Endothelial cell of umbilical vein (primary cell): ENCODE results near the gene ENTR1. TPM values are rescaled to one million over a fixed set of nuclear protein-coding genes. Genes with fewer than 3 reads are reported as not detected.

Experiments
- BruUV-seq: library from RNA; stranded (reverse); fragments of 400-500 nt; replicated peaks from 2 replicates; lab custom pipeline; 2021; lab: Mats Ljungman, UMichigan
- CTCF ChIA-PET: fragments of 300-600, 350-600 bp; sonication (Branson Sonifier 250); formaldehyde crosslinking; loops from one replicate; lab custom pipeline; 2021; ENCODE audit warnings: antibody characterized with exemption, inconsistent platforms; lab: Charles Lee
- POLR2A ChIA-PET: fragments of 300-600, 350-600 bp; sonication (Branson Sonifier 250); formaldehyde crosslinking; loops from one replicate; lab custom pipeline; 2021; ENCODE audit warnings: antibody characterized with exemption, inconsistent platforms; lab: Charles Lee
- DNase-seq: peaks from one replicate; pipeline ENCODE4 v3.0.0-alpha.2; 2011; ENCODE audit warnings: low read depth, low spot score
- FAIRE-seq: peaks from 2 replicates; lab custom pipeline; 2011; peaks lifted over from hg19 to GRCh38; lab: Jason Lieb, UNC
- H2AFZ ChIP-seq: 2 replicates; pipeline ENCODE4 v1.6.0; 2012; ENCODE audit warnings: low read depth, low read length, control low read depth, inconsistent platforms
- H3K27ac ChIP-seq: 2 replicates; pipeline ENCODE4 v1.5.1; 2011; ENCODE audit warnings: low read depth, mild to moderate bottlenecking, control low read depth, low read length, moderate library complexity; ENCODE audit not compliant: insufficient read depth
- H3K27me3 ChIP-seq, 2 experiments: 2 replicates each; pipeline versions ENCODE4 v1.6.0 to v1.6.1; 2011; ENCODE audit warnings: low read length in 2 of 2, mixed read lengths in 1 of 2; ENCODE audit not compliant: control insufficient read depth in 2 of 2, insufficient read depth in 2 of 2
- H3K36me3 ChIP-seq, 2 experiments: 2 replicates in 1 of 2; 3 replicates in 1 of 2; pipeline ENCODE4 v1.5.1; 2011; ENCODE audit warnings: low read length in 2 of 2, mild to moderate bottlenecking in 1 of 2, moderate library complexity in 1 of 2; ENCODE audit not compliant: control insufficient read depth in 2 of 2, insufficient read depth in 2 of 2; ENCODE audit errors: extremely low read depth in 1 of 2
- H3K4me1 ChIP-seq: 3 replicates; pipeline ENCODE4 v1.5.1; 2011; ENCODE audit warnings: mild to moderate bottlenecking, low read length; ENCODE audit not compliant: control insufficient read depth, insufficient read depth; ENCODE audit errors: extremely low read depth
- H3K4me2 ChIP-seq: 2 replicates; pipeline ENCODE4 v1.6.1; 2011; ENCODE audit warnings: low read length, control low read depth, mixed read lengths; ENCODE audit not compliant: insufficient read depth
- H3K4me3 ChIP-seq, 3 experiments: fragments of 200-600 bp in 1 of 3; sonication (generic), shearing (Covaris generic) in 1 of 3; replicated peaks in 1 of 3; 2 replicates each; pipeline ENCODE4 v1.5.1; 2011 to 2016; ENCODE audit warnings: control low read depth in 3 of 3, low read length in 3 of 3, mild to moderate bottlenecking in 2 of 3, inconsistent platforms in 1 of 3, low read depth in 1 of 3, moderate library complexity in 1 of 3; ENCODE audit not compliant: insufficient read depth in 1 of 3
- H3K79me2 ChIP-seq: 2 replicates; pipeline ENCODE4 v1.6.0; 2012; ENCODE audit warnings: low read length, inconsistent platforms; ENCODE audit not compliant: control insufficient read depth, insufficient read depth
- H3K9ac ChIP-seq: replicated peaks from 2 replicates; pipeline ENCODE3; 2011; ENCODE audit warnings: low read length, control low read depth; ENCODE audit not compliant: insufficient read depth; ENCODE audit errors: extremely low read depth
- H3K9me1 ChIP-seq: replicated peaks from 3 replicates; pipeline ENCODE4 v1.6.0; 2011; ENCODE audit warnings: mild to moderate bottlenecking, low read length; ENCODE audit not compliant: control insufficient read depth, insufficient read depth; ENCODE audit errors: extremely low read depth
- H3K9me3 ChIP-seq: replicated peaks from 2 replicates; pipeline ENCODE4 v1.5.1; 2012; ENCODE audit warnings: low read length, inconsistent platforms; ENCODE audit not compliant: control insufficient read depth, insufficient read depth
- H4K20me1 ChIP-seq: replicated peaks from 2 replicates; pipeline ENCODE3; 2011; ENCODE audit warnings: mild to moderate bottlenecking, low read length; ENCODE audit not compliant: control insufficient read depth, insufficient read depth; ENCODE audit errors: extremely low read depth
- CTCF ChIP-seq, 2 donors: IDR thresholded peaks; 1 replicate in 1 of 2; 2 replicates in 1 of 2; pipeline ENCODE4 v1.5.1; 2011; ENCODE audit warnings: low read length in 2 of 2, mild to moderate bottlenecking in 2 of 2, moderate library complexity in 2 of 2, control low read depth in 1 of 2, inconsistent platforms in 1 of 2, low read depth in 1 of 2; ENCODE audit not compliant: insufficient read depth in 1 of 2; ENCODE audit errors: extremely low read depth in 1 of 2
- EZH2 ChIP-seq: IDR thresholded peaks from 2 replicates; pipeline ENCODE4 v1.6.1; 2012; ENCODE audit warnings: borderline replicate concordance, low read depth, mild to moderate bottlenecking, moderate library complexity, low read length, inconsistent platforms; ENCODE audit not compliant: severe bottlenecking
- FOS ChIP-seq: IDR thresholded peaks from 2 replicates; pipeline ENCODE4 v1.6.1; 2011; ENCODE audit warnings: mild to moderate bottlenecking, low read length, moderate library complexity, borderline replicate concordance; ENCODE audit not compliant: insufficient read depth
- GATA2 ChIP-seq: IDR thresholded peaks from 2 replicates; pipeline ENCODE4 v1.7.0; 2011; ENCODE audit warnings: low read depth, mild to moderate bottlenecking, moderate library complexity, mixed read lengths, low read length; ENCODE audit not compliant: insufficient read length, insufficient read depth
- JUN ChIP-seq: IDR thresholded peaks from 2 replicates; pipeline ENCODE4 v1.6.1; 2011; ENCODE audit warnings: borderline replicate concordance, low read depth; ENCODE audit not compliant: insufficient read length, insufficient read depth
- MAX ChIP-seq: IDR thresholded peaks from 2 replicates; pipeline ENCODE4 v1.6.1; 2011; ENCODE audit not compliant: insufficient read depth, insufficient read length
- MYC ChIP-seq: IDR thresholded peaks from one replicate; pipeline ENCODE4 v1.6.1; 2011; ENCODE audit warnings: mild to moderate bottlenecking, low read depth, low read length
- POLR2A ChIP-seq: IDR thresholded peaks from 2 replicates; pipeline ENCODE4 v1.6.1; 2012; ENCODE audit warnings: low read depth, mild to moderate bottlenecking, control low read depth, low read length
- POLR2AphosphoS5 ChIP-seq: IDR thresholded peaks from 2 replicates; pipeline ENCODE4 v1.6.1; 2012; ENCODE audit warnings: low read depth, mild to moderate bottlenecking, control low read depth, low read length, moderate library complexity; ENCODE audit not compliant: insufficient read depth
- dilution Hi-C: fragments of 300-500 bp; cut with MboI; formaldehyde crosslinking; loops from one replicate; pipeline ENCODE4 v1.15.0; 2019; ENCODE audit warnings: low sequenced_read_pairs; ENCODE audit not compliant: extremely low pct_ligation_motif_present
- intact Hi-C: fragments of 100-400 bp; cut with micrococcal nuclease; formaldehyde crosslinking; loops from one replicate; pipeline ENCODE4 v1.10.0; 2022
- polyA plus RNA-seq, 4 experiments: library from polyadenylated mRNA; depleted of rRNA in 3 of 4; stranded (reverse) in 3 of 4; unstranded in 1 of 4; fragments of >200 nt; gene quantifications; 2 replicates each; pipeline versions ENCODE4 v1.2.1 to v1.2.3, GENCODE V29; 2011 to 2012; ENCODE audit warnings: missing spikeins in 1 of 4
- total RNA-seq: library from RNA; stranded (reverse); gene quantifications from 2 replicates; pipeline ENCODE4 v1.2.3, GENCODE V29; 2021

The ENTR1 gene
- total and polyA plus RNA-seq, 2 donors (not counting 3 experiments of a cell fraction or from before 2014, with no cell fraction given) = 36.0 to 61.6 TPM

- H3K9me1 ChIP-seq = no peaks in the 10 kb centered on the region
- intact Hi-C loops (no loop called here), dilution Hi-C loops (no loop called here)
- peaks cover 9 to 41% of the 10 kb centered on the region in 2 experiments for H3K36me3 ChIP-seq
- no peak overlapping the region for H3K27ac ChIP-seq
- POLR2A ChIA-PET = no interaction called here
- H3K4me1 ChIP-seq = peaks cover 12% of the 10 kb centered on the region
- CTCF ChIA-PET = interaction anchor here (1.2 kb wide), 1 partner anchor 8 kb away, joined by 5 read pairs; no protein-coding TSS in a partner anchor
- H3K9ac ChIP-seq = no peak overlapping the region
- H3K4me2 ChIP-seq = no peak overlapping the region
- no peak for TF ChIP-seq FOS
- TF ChIP-seq EZH2 = no peak
- TF ChIP-seq POLR2A = no peak
- no peak for TF ChIP-seq MAX
- no peak for TF ChIP-seq MYC
- TF ChIP-seq GATA2 = no peak
- no peak for TF ChIP-seq CTCF (IDR thresholded peaks at IDR 0.05; ENCODE audit: extremely low read depth in 1 of 2, insufficient read depth in 1 of 2, low read depth in 1 of 2, low read length in 2 of 2)
- no peak for TF ChIP-seq POLR2AphosphoS5
- no peak for TF ChIP-seq JUN
- no peak for DNase-seq
- no peak for FAIRE-seq
- no peaks in the 10 kb centered on the region for H4K20me1 ChIP-seq
- no peak overlapping the region for H2AFZ ChIP-seq
- no peaks in the 10 kb centered on the region for H3K27me3 ChIP-seq
- no peaks in the 10 kb centered on the region for H3K9me3 ChIP-seq
- BruUV-seq = no TSS peak
- H3K4me3 ChIP-seq = no peak overlapping the region
- peaks cover 32% of the 10 kb centered on the region for H3K79me2 ChIP-seq
Observed at GRCh38 chr9:136441191-136441680, 30.8 kb upstream of the ENTR1 start.
